SK-N-MC (cell line): ENCODE results near the gene SNX27.

Experiments
- EZH2 ChIP-seq: fragments of 200-600 bp; sonication (generic); IDR thresholded peaks from one replicate; pipeline ENCODE4 v1.6.1; 2017; ENCODE audit warnings: antibody characterized with exemption
- FOXP2 ChIP-seq: optimal IDR thresholded peaks from 2 replicates; pipeline ENCODE3; 2011; ENCODE audit warnings: mild to moderate bottlenecking, moderate library complexity; ENCODE audit not compliant: insufficient read depth; ENCODE audit errors: extremely low read length, control extremely low read depth
- POLR2AphosphoS5 ChIP-seq: IDR thresholded peaks from 2 replicates; pipeline ENCODE4 v1.6.1; 2012; ENCODE audit warnings: mild to moderate bottlenecking, low read depth, low read length, borderline replicate concordance

DNA sequence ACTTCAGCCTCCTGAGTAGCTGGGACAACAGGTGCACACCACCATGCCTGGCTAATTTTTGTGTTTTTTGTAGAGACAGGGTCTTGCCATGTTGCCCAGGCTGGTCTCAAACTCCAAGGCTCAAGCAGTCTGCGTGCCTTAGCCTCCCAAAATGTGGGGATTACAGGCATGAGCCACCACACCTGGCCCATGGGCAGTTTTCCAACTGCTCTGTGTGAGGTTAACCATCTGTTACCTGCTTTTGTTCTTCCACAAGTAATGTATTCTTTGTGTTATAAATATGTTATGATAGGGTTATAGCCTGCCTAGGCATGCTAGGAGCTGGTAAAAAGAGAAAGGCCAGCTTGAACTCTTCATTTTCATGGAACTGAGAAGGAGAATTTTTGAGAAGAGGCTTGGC lies 41.0 kb upstream of the SNX27 start:
- no peak for TF ChIP-seq POLR2AphosphoS5
- TF ChIP-seq EZH2, result no peak
- no peak for TF ChIP-seq FOXP2
